IMR-90 (cell line): ENCODE measurements around the gene GALR2. TPM values are rescaled to one million over a fixed set of nuclear protein-coding genes. Genes with fewer than 3 reads are reported as not detected.

Source experiments
- ATAC-seq: fragments of 200-7000 bp; cut with Tn5 transposase; 2 replicates; pipeline ENCODE4 v1.9.1; 2020; ENCODE audit warnings: low read depth, mild to moderate bottlenecking, moderate library complexity
- BruUV-seq: library from RNA; stranded (reverse); fragments of 400-500 nt; replicated peaks from 2 replicates; lab custom pipeline; 2021; lab: Mats Ljungman, UMichigan
- CTCF ChIA-PET: fragments of 300-600 bp; formaldehyde crosslinking; extraction: SDS; loops from one replicate; lab custom pipeline; 2021; ENCODE audit warnings: antibody characterized with exemption; lab: Yijun Ruan, JAX
- POLR2A ChIA-PET: fragments of 300-600 bp; sonication (Branson Sonifier 250); formaldehyde crosslinking; loops from one replicate; lab custom pipeline; 2022; ENCODE audit warnings: antibody characterized with exemption; ENCODE audit not compliant: unreplicated experiment; lab: Charles Lee
- DNase-seq: peaks from one replicate; pipeline ENCODE4 v3.0.0; 2013
- H2AFZ ChIP-seq: replicated peaks from 2 replicates; pipeline ENCODE3; 2013; ENCODE audit warnings: low read length, mild to moderate bottlenecking; ENCODE audit not compliant: poor library complexity
- H2AK5ac ChIP-seq: 2 replicates; pipeline ENCODE4 v1.6.1; 2013; ENCODE audit warnings: low read depth, low read length, inconsistent platforms
- H2AK9ac ChIP-seq: replicated peaks from 2 replicates; pipeline ENCODE3; 2013; ENCODE audit warnings: mild to moderate bottlenecking, low read depth, low read length, moderate library complexity; ENCODE audit not compliant: poor library complexity
- H2BK120ac ChIP-seq: 2 replicates; pipeline ENCODE4 v1.6.1; 2013; ENCODE audit warnings: low read depth, low read length, inconsistent platforms
- H2BK15ac ChIP-seq: 3 replicates; pipeline ENCODE4 v1.6.1; 2013; ENCODE audit warnings: low read depth, low read length, inconsistent platforms
- H2BK20ac ChIP-seq: 2 replicates; pipeline ENCODE4 v1.6.1; 2013; ENCODE audit warnings: low read depth, mild to moderate bottlenecking, inconsistent platforms, low read length, moderate library complexity
- H2BK5ac ChIP-seq: 2 replicates; pipeline ENCODE4 v1.6.1; 2013; ENCODE audit warnings: mild to moderate bottlenecking, low read depth, low read length, inconsistent platforms; ENCODE audit not compliant: poor library complexity, severe bottlenecking
- H3K14ac ChIP-seq: replicated peaks from 2 replicates; pipeline ENCODE4 v1.6.1; 2013; ENCODE audit warnings: low read depth, low read length, inconsistent platforms
- H3K18ac ChIP-seq: 2 replicates; pipeline ENCODE4 v1.6.1; 2013; ENCODE audit warnings: low read depth, low read length, control low read depth
- H3K23ac ChIP-seq: 2 replicates; pipeline ENCODE4 v1.6.1; 2013; ENCODE audit warnings: low read depth, low read length, inconsistent platforms
- H3K27ac ChIP-seq: 2 replicates; pipeline ENCODE4 v1.5.1; 2013; ENCODE audit warnings: mild to moderate bottlenecking, control low read depth, low read length; ENCODE audit not compliant: insufficient read depth
- H3K27me3 ChIP-seq: 2 replicates; pipeline ENCODE4 v1.6.1; 2013; ENCODE audit warnings: low read length; ENCODE audit not compliant: control insufficient read depth, insufficient read depth
- H3K36me3 ChIP-seq: 2 replicates; pipeline ENCODE4 v1.6.1; 2013; ENCODE audit warnings: low read length, mixed read lengths; ENCODE audit not compliant: control insufficient read depth, insufficient read depth
- H3K4ac ChIP-seq: 2 replicates; pipeline ENCODE4 v1.6.1; 2013; ENCODE audit warnings: low read depth, low read length, inconsistent platforms
- H3K4me1 ChIP-seq: 2 replicates; pipeline ENCODE4 v1.6.1; 2013; ENCODE audit warnings: low read length, mixed read lengths; ENCODE audit not compliant: control insufficient read depth, insufficient read depth
- H3K4me2 ChIP-seq: 2 replicates; pipeline ENCODE4 v1.6.1; 2013; ENCODE audit warnings: low read depth, mild to moderate bottlenecking, control low read depth, low read length, moderate library complexity
- H3K4me3 ChIP-seq: 2 replicates; pipeline ENCODE4 v1.5.1; 2013; ENCODE audit warnings: low read depth, mild to moderate bottlenecking, control low read depth, low read length, moderate library complexity; ENCODE audit not compliant: insufficient read depth
- H3K56ac ChIP-seq: 2 replicates; pipeline ENCODE4 v1.6.1; 2013; ENCODE audit warnings: low read length, inconsistent platforms; ENCODE audit not compliant: insufficient read depth; ENCODE audit errors: extremely low read depth
- H3K79me1 ChIP-seq, 2 experiments: 2 replicates each; pipeline ENCODE4 v1.6.1; 2013; ENCODE audit warnings: low read length in 2 of 2, inconsistent platforms in 1 of 2, low read depth in 1 of 2
- H3K9ac ChIP-seq: 2 replicates; pipeline ENCODE4 v1.6.1; 2013; ENCODE audit warnings: low read depth, low read length, control low read depth
- H3K9me1 ChIP-seq: 2 replicates; pipeline ENCODE4 v1.6.1; 2013; ENCODE audit warnings: low read length, inconsistent platforms; ENCODE audit not compliant: insufficient read depth
- H3K9me3 ChIP-seq: 2 replicates; pipeline ENCODE4 v1.6.1; 2013; ENCODE audit warnings: low read length; ENCODE audit not compliant: control insufficient read depth, insufficient read depth
- H4K20me1 ChIP-seq: 2 replicates; pipeline ENCODE4 v1.6.1; 2013; ENCODE audit warnings: low read length, inconsistent platforms; ENCODE audit not compliant: insufficient read depth
- H4K5ac ChIP-seq: 2 replicates; pipeline ENCODE4 v1.6.1; 2013; ENCODE audit warnings: mild to moderate bottlenecking, low read depth, low read length, control low read depth
- H4K8ac ChIP-seq, 2 experiments: 2 replicates each; pipeline ENCODE4 v1.6.1; 2013; ENCODE audit warnings: low read depth in 2 of 2, low read length in 2 of 2, control low read depth in 1 of 2, inconsistent platforms in 1 of 2
- H4K91ac ChIP-seq: 2 replicates; pipeline ENCODE4 v1.6.1; 2013; ENCODE audit warnings: low read depth, low read length, inconsistent platforms; ENCODE audit not compliant: insufficient read depth
- MXI1 ChIP-seq: IDR thresholded peaks from 2 replicates; pipeline ENCODE4 v1.6.1; 2012; ENCODE audit warnings: low read depth, mild to moderate bottlenecking, low read length, moderate library complexity, borderline replicate concordance
- WGBS, 2 experiments: methylation state at CpG; one replicate each; pipeline versions ENCODE4 v1.1.5 to v1.1.7; 2013; ENCODE audit warnings: missing lambda C conversion rate in 2 of 2; ENCODE audit not compliant: insufficient read length in 1 of 2; ENCODE audit errors: extremely low coverage in 2 of 2; 5-methylcytosine and 5-hydroxymethylcytosine counted together
- dilution Hi-C: fragments of 300-500 bp; cut with HindIII; formaldehyde crosslinking; loops from one replicate; pipeline ENCODE4 v1.14.3; 2018; ENCODE audit warnings: low sequenced_read_pairs; ENCODE audit not compliant: unreplicated experiment
- in situ Hi-C: fragments of 300-500 bp; cut with MboI; formaldehyde crosslinking; loops from 3 replicates; pipeline ENCODE4 v1.14.3; 2019; ENCODE audit warnings: low sequenced_read_pairs, inconsistent platforms, mixed read lengths
- intact Hi-C: fragments of 100-400 bp; cut with micrococcal nuclease; formaldehyde crosslinking; loops from 2 replicates; pipeline ENCODE4 v1.10.0; 2022
- polyA plus RNA-seq, 3 experiments: library from polyadenylated mRNA; depleted of rRNA; stranded (reverse); fragments of >200 nt; gene quantifications; 2 replicates each; pipeline ENCODE4 v1.2.3, GENCODE V29; 2012; ENCODE audit warnings: low replicate concordance in 1 of 3
- total RNA-seq: library from RNA; depleted of rRNA; stranded (reverse); fragments of >200 nt; gene quantifications from 2 replicates; pipeline ENCODE4 v1.2.3, GENCODE V29; 2012
- TF ChIP-seq, protein P1 (sequence below): fragments of 150-350 bp; IDR thresholded peaks from 2 replicates; pipeline ENCODE4 v1.6.1; 2016; ENCODE audit warnings: low read depth, mild to moderate bottlenecking, low read length, moderate library complexity, borderline replicate concordance

GALR2 gene
- total and polyA plus RNA-seq, 2 of the 4 experiments (the other 2 are of a cell fraction) = 0.07 TPM; not detected in 1

- H3K79me1 ChIP-seq = peaks cover 5 to 20% of the 10 kb centered on the region in 2 experiments; a peak in 3 of 4 replicates
- intact Hi-C loops = no loop called here
- TF ChIP-seq MXI1 = no peak
- TF ChIP-seq, protein P1, sequence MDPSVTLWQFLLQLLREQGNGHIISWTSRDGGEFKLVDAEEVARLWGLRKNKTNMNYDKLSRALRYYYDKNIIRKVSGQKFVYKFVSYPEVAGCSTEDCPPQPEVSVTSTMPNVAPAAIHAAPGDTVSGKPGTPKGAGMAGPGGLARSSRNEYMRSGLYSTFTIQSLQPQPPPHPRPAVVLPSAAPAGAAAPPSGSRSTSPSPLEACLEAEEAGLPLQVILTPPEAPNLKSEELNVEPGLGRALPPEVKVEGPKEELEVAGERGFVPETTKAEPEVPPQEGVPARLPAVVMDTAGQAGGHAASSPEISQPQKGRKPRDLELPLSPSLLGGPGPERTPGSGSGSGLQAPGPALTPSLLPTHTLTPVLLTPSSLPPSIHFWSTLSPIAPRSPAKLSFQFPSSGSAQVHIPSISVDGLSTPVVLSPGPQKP = no peak
- no peaks in the 10 kb centered on the region for H3K4me1 ChIP-seq
- H3K23ac ChIP-seq = no peak overlapping the region
- H2BK5ac ChIP-seq = no peak overlapping the region
- no peak overlapping the region for H2AFZ ChIP-seq
- H2BK15ac ChIP-seq = no peak overlapping the region
- no peak overlapping the region for H2BK20ac ChIP-seq
- H3K56ac ChIP-seq = no peak overlapping the region
- H2AK9ac ChIP-seq = no peak overlapping the region
- no peak overlapping the region for H3K27ac ChIP-seq
- H3K4ac ChIP-seq = no peak overlapping the region
- 80% methylated on average over 7 of the region's 23 CpGs; no CpG with 5 or more reads in 1 of the 2 experiments for WGBS, 2 experiments
- no peak overlapping the region for H4K5ac ChIP-seq
- peaks cover 69% of the 10 kb centered on the region for H3K36me3 ChIP-seq
- no peak for DNase-seq
- H3K9ac ChIP-seq = no peak overlapping the region
- H2BK120ac ChIP-seq = no peak overlapping the region
- ChIA-PET POLR2A (no interaction called here), CTCF (no interaction called here)
- H4K8ac ChIP-seq = no peak overlapping the region
- H3K9me3 ChIP-seq = no peaks in the 10 kb centered on the region
- H3K18ac ChIP-seq = no peak overlapping the region
- H3K9me1 ChIP-seq = no peaks in the 10 kb centered on the region
- H4K91ac ChIP-seq = no peak overlapping the region
- dilution Hi-C loops = no loop called here
- in situ Hi-C loops = no loop called here
- BruUV-seq = TSS peak; percentile 15
- no peaks in the 10 kb centered on the region; the same call in 1 of the 2 replicates for H4K20me1 ChIP-seq
- H3K4me2 ChIP-seq = no peak overlapping the region
- no peaks in the 10 kb centered on the region for H3K27me3 ChIP-seq
- no peak overlapping the region for H2AK5ac ChIP-seq
- H3K4me3 ChIP-seq = no peak overlapping the region
- ATAC-seq = no peak
- H3K14ac ChIP-seq = no peak overlapping the region
Measured at GRCh38 chr17:76091526-76092286, 17.1 kb downstream of the GALR2 start.
